HepG2 (cell line): ENCODE measurements around the gene YAP1. TPM values are rescaled to one million over a fixed set of nuclear protein-coding genes. Genes with fewer than 3 reads are reported as not detected.

Experiments
- ATAC-seq: fragments of 200-7000 bp; cut with Tn5 transposase; 3 replicates; pipeline ENCODE4 v1.9.1; 2020; ENCODE audit warnings: mild to moderate bottlenecking, moderate library complexity
- BruUV-seq: library from RNA; stranded (reverse); fragments of 400-500 nt; replicated peaks from 2 replicates; lab custom pipeline; 2021; lab: Mats Ljungman, UMichigan
- CTCF ChIA-PET: fragments of 300-600 bp; formaldehyde crosslinking; extraction: SDS; loops from one replicate; lab custom pipeline; 2021; ENCODE audit warnings: low total read pairs, inconsistent platforms, low intra/inter-chr PET ratio; lab: Yijun Ruan, JAX
- POLR2A ChIA-PET: fragments of 350-600 bp; sonication (Branson Sonifier 250); formaldehyde crosslinking; loops from one replicate; lab custom pipeline; 2020; ENCODE audit warnings: antibody characterized with exemption, inconsistent platforms; lab: Yijun Ruan, JAX
- DNase-seq: peaks from one replicate; pipeline ENCODE4 v3.0.0-alpha.2; 2015; ENCODE audit warnings: low spot score
- FAIRE-seq: peaks from 3 replicates; lab custom pipeline; 2011; peaks lifted over from hg19 to GRCh38; lab: Jason Lieb, UNC
- H2AFZ ChIP-seq: one replicate; pipeline ENCODE4 v1.6.1; 2011; ENCODE audit warnings: low read length, inconsistent platforms
- H3K27ac ChIP-seq: fragments of 300-600 bp; 3 replicates; pipeline ENCODE4 v1.8.0; 2011; ENCODE audit warnings: mixed run types, mild to moderate bottlenecking, mixed read lengths, low read length, inconsistent platforms; ENCODE audit not compliant: insufficient read depth; ENCODE audit errors: extremely low read length
- H3K27me3 ChIP-seq, 2 experiments: fragments of 200-600 bp in 1 of 2; 2 replicates in 1 of 2; 3 replicates in 1 of 2; pipeline versions ENCODE4 v1.6.0 to v1.8.0; 2011; ENCODE audit warnings: low read length in 2 of 2, mild to moderate bottlenecking in 2 of 2, moderate library complexity in 2 of 2, inconsistent platforms in 1 of 2; ENCODE audit not compliant: insufficient read depth in 2 of 2, control insufficient read depth in 1 of 2
- H3K36me3 ChIP-seq, 2 experiments: fragments of 200-600 bp in 1 of 2; replicated peaks in 1 of 2; 2 replicates in 1 of 2; 3 replicates in 1 of 2; pipeline versions ENCODE4 v1.5.1 to v1.8.0; 2011; ENCODE audit warnings: low read length in 2 of 2, inconsistent platforms in 1 of 2; ENCODE audit not compliant: insufficient read depth in 2 of 2, control insufficient read depth in 1 of 2
- H3K4me1 ChIP-seq: 2 replicates; pipeline ENCODE4 v1.5.1; 2012; ENCODE audit warnings: low read length, inconsistent platforms; ENCODE audit not compliant: insufficient read depth
- H3K4me2 ChIP-seq: 2 replicates; pipeline ENCODE4 v1.6.0; 2011; ENCODE audit warnings: low read depth, low read length, inconsistent platforms
- H3K4me3 ChIP-seq, 3 experiments: fragments of 200-600 bp in 1 of 3; sonication (generic), shearing (Covaris generic) in 1 of 3; replicated peaks in 1 of 3; 2 replicates each; pipeline ENCODE4 v1.5.1; 2011 to 2016; ENCODE audit warnings: low read length in 3 of 3, inconsistent platforms in 2 of 3, low read depth in 2 of 3, mild to moderate bottlenecking in 2 of 3, control low read depth in 1 of 3, mixed read lengths in 1 of 3; ENCODE audit not compliant: insufficient read depth in 1 of 3
- H3K79me2 ChIP-seq: one replicate; pipeline ENCODE4 v1.6.1; 2011; ENCODE audit warnings: low read length, inconsistent platforms; ENCODE audit not compliant: insufficient read depth
- H3K9ac ChIP-seq: 2 replicates; pipeline ENCODE4 v1.6.0; 2011; ENCODE audit warnings: mild to moderate bottlenecking, low read depth, low read length, inconsistent platforms; ENCODE audit not compliant: insufficient read depth
- H3K9me3 ChIP-seq: 2 replicates; pipeline ENCODE4 v1.5.1; 2012; ENCODE audit warnings: mild to moderate bottlenecking, low read length
- H4K20me1 ChIP-seq: 2 replicates; pipeline ENCODE4 v1.6.0; 2011; ENCODE audit warnings: inconsistent platforms, mild to moderate bottlenecking, low read length, moderate library complexity; ENCODE audit not compliant: insufficient read depth
- ATAD3A ChIP-seq: sonication (generic); formaldehyde crosslinking; IDR thresholded peaks from 2 replicates; pipeline ENCODE4 v1.4.0; 2020; ENCODE audit warnings: missing genetic modification reagents
- FOXO1 ChIP-seq: sonication (generic); formaldehyde crosslinking; IDR thresholded peaks from 2 replicates; pipeline ENCODE4 v1.4.0; 2020; ENCODE audit warnings: missing genetic modification reagents
- HDAC6 ChIP-seq: fragments of 200-600 bp; sonication (generic); IDR thresholded peaks from 2 replicates; pipeline ENCODE4 v1.7.0; 2017; ENCODE audit warnings: mild to moderate bottlenecking, antibody characterized with exemption, low read length, low read depth
- KMT2B ChIP-seq: IDR thresholded peaks from 2 replicates; pipeline ENCODE4 v1.6.1; 2016; ENCODE audit warnings: missing genetic modification reagents, missing compliant biosample characterization
- RBM22 ChIP-seq: fragments of 200-400 bp; formaldehyde crosslinking; optimal IDR thresholded peaks from 2 replicates; pipeline ENCODE3; 2017; ENCODE audit warnings: mild to moderate bottlenecking, low read length, moderate library complexity
- ZMYM2 ChIP-seq: sonication (generic); formaldehyde crosslinking; IDR thresholded peaks from 2 replicates; pipeline ENCODE4 v1.8.0; 2022; ENCODE audit warnings: mild to moderate bottlenecking, missing genetic modification reagents
- ZNF18 ChIP-seq: sonication (generic); formaldehyde crosslinking; IDR thresholded peaks from 2 replicates; pipeline ENCODE4 v1.8.0; 2022; ENCODE audit warnings: mild to moderate bottlenecking, missing genetic modification reagents; ENCODE audit not compliant: insufficient replicate concordance
- ZNF367 ChIP-seq: sonication (generic); formaldehyde crosslinking; IDR thresholded peaks from 2 replicates; pipeline ENCODE4 v1.4.0; 2020; ENCODE audit warnings: missing genetic modification reagents, borderline replicate concordance
- ZNF572 ChIP-seq: sonication (generic); formaldehyde crosslinking; IDR thresholded peaks from 2 replicates; pipeline ENCODE4 v1.5.1; 2020; ENCODE audit warnings: mild to moderate bottlenecking, missing genetic modification reagents
- ZNF619 ChIP-seq: sonication (generic); formaldehyde crosslinking; IDR thresholded peaks from 2 replicates; pipeline ENCODE4 v1.4.0; 2020; ENCODE audit warnings: mild to moderate bottlenecking, missing genetic modification reagents
- ZNF646 ChIP-seq: sonication (generic); formaldehyde crosslinking; IDR thresholded peaks from 2 replicates; pipeline ENCODE4 v1.9.0; 2021; ENCODE audit warnings: mild to moderate bottlenecking, missing genetic modification reagents
- WGBS: methylation state at CpG from one replicate; pipeline ENCODE4 v1.1.6; 2017; ENCODE audit warnings: low lambda C conversion rate; 5-methylcytosine and 5-hydroxymethylcytosine counted together
- in situ Hi-C: cut with HindIII; loops from 2 replicates; pipeline ENCODE4 v1.10.0; 2017; ENCODE audit warnings: low pct_unique_long_range_greater_than_20kb; ENCODE audit not compliant: extremely low pct_ligation_motif_present
- intact Hi-C: fragments of 100-400 bp; cut with micrococcal nuclease; formaldehyde crosslinking; loops from one replicate; pipeline ENCODE4 v1.10.0; 2022; ENCODE audit not compliant: unreplicated experiment
- polyA plus RNA-seq, 8 experiments: library from polyadenylated mRNA; depleted of rRNA in 3 of 8; stranded (reverse) in 7 of 8; unstranded in 1 of 8; fragments of >200 nt; fragmentation: Illumina TruSeq in 4 of 8; extraction: Trizol in 4 of 8; gene quantifications; 2 replicates each; pipeline versions ENCODE4 v1.2.1 to v1.2.3, GENCODE V29; 2011 to 2016; ENCODE audit warnings: low read depth in 4 of 8, missing spikeins in 1 of 8, mixed read lengths in 1 of 8; ENCODE audit not compliant: insufficient read depth in 1 of 8
- total RNA-seq, 5 experiments: library from RNA; depleted of rRNA; stranded (reverse); fragments of >200 nt; fragmentation: Illumina TruSeq; extraction: Trizol; gene quantifications; 2 replicates each; pipeline ENCODE4 v1.2.3, GENCODE V29; 2016; ENCODE audit warnings: low read depth in 1 of 5

YAP1 gene
- total and polyA plus RNA-seq, 2 of the 13 experiments (the other 11 are each of a cell fraction or from before 2014, with no cell fraction given): 59.5 to 91.0 TPM

- peaks cover 17% of the 10 kb centered on the region for H3K4me1 ChIP-seq
- peaks cover 6 to 55% of the 10 kb centered on the region in 2 experiments; a peak in 4 of 5 replicates for H3K36me3 ChIP-seq
- intact Hi-C loops: no loop called here
- no peaks in the 10 kb centered on the region for H4K20me1 ChIP-seq
- 98% methylated on average over 4 of the region's 4 CpGs for WGBS
- no peak for TF ChIP-seq ZNF619 (CRISPR knock-in tag)
- TF ChIP-seq RBM22: peak; percentile 73
- FAIRE-seq: no peak
- H2AFZ ChIP-seq: no peak overlapping the region
- no peak overlapping the region for H3K9ac ChIP-seq
- peaks cover 9% of the 10 kb centered on the region for H3K79me2 ChIP-seq
- ChIA-PET CTCF (no interaction called here), POLR2A (no interaction called here)
- DNase-seq: no peak
- no peak overlapping the region for H3K27ac ChIP-seq
- no peak for ATAC-seq
- no TSS peak for BruUV-seq
- no peak overlapping the region for H3K4me3 ChIP-seq
- in situ Hi-C loops: no loop called here
- no peak overlapping the region for H3K4me2 ChIP-seq
- H3K9me3 ChIP-seq: no peaks in the 10 kb centered on the region
- no peaks in the 10 kb centered on the region for H3K27me3 ChIP-seq
These were observed 95.6 kb downstream of the YAP1 start for GRCh38 chr11:102205805-102206204.

- Histone ChIP-seq H3K36me3 (peaks cover 10 to 75% of the 10 kb centered on the region in 2 experiments), H3K4me3 (no peak overlapping the region), H2AFZ (no peak overlapping the region), H4K20me1 (no peaks in the 10 kb centered on the region), H3K4me2 (no peak overlapping the region), H3K9ac (no peak overlapping the region), H3K27ac (no peak overlapping the region), H3K9me3 (no peaks in the 10 kb centered on the region), H3K27me3 (no peaks in the 10 kb centered on the region), H3K4me1 (peaks cover 11% of the 10 kb centered on the region; the same call in 1 of the 2 replicates), H3K79me2 (peaks cover 2% of the 10 kb centered on the region)
- FAIRE-seq (no peak), ATAC-seq (no peak), DNase-seq (no peak)
- CTCF ChIA-PET: no interaction called here
- POLR2A ChIA-PET: no interaction called here
- intact Hi-C loops: no loop called here
- 96% methylated on average over 2 of the region's 2 CpGs for WGBS
- in situ Hi-C loops: no loop called here
- no peak for TF ChIP-seq FOXO1 (CRISPR knock-in tag)
- TF ChIP-seq ZMYM2 (CRISPR knock-in tag): no peak
- TF ChIP-seq KMT2B (CRISPR knock-in tag): no peak
- no peak for TF ChIP-seq ZNF646
- no peak for TF ChIP-seq ZNF367 (CRISPR knock-in tag)
- no peak for TF ChIP-seq ZNF18 (CRISPR knock-in tag)
- no peak for TF ChIP-seq ATAD3A (CRISPR knock-in tag)
- no peak for TF ChIP-seq ZNF572 (CRISPR knock-in tag)
- no peak for TF ChIP-seq HDAC6
- TSS peak; percentile 8 for BruUV-seq
These were observed 98.6 kb downstream of the YAP1 start for GRCh38 chr11:102208835-102209234.
